Upper lobe of right lung (tissue), 1 donor: Measurements from ENCODE around the gene HEBP1. TPM values are rescaled to one million over a fixed set of nuclear protein-coding genes. Genes with fewer than 3 reads are reported as not detected.
A peak's percentile ranks its signal among the peaks of the same experiment; 100 is the strongest.

Experiments used
- ATAC-seq: fragments of 200-7000 bp; cut with Tn5 transposase; one replicate; pipeline ENCODE4 v1.9.1; 2020; ENCODE audit warnings: mild to moderate bottlenecking, moderate library complexity
- DNase-seq: peaks from one replicate; pipeline ENCODE4 v3.0.0-alpha.2; 2020
- H3K27ac ChIP-seq: fragments of 200-600 bp; one replicate; pipeline ENCODE4 v1.8.0; 2022
- H3K27me3 ChIP-seq: fragments of 200-600 bp; one replicate; pipeline ENCODE4 v1.8.0; 2022; ENCODE audit warnings: mild to moderate bottlenecking
- H3K36me3 ChIP-seq: fragments of 200-600 bp; one replicate; pipeline ENCODE4 v1.8.0; 2022
- H3K4me1 ChIP-seq: fragments of 200-600 bp; one replicate; pipeline ENCODE4 v1.8.0; 2022
- H3K4me3 ChIP-seq: fragments of 200-600 bp; one replicate; pipeline ENCODE4 v1.8.0; 2022; ENCODE audit warnings: mild to moderate bottlenecking
- H3K9me3 ChIP-seq: fragments of 200-600 bp; one replicate; pipeline ENCODE4 v1.8.0; 2022
- intact Hi-C: fragments of 100-400 bp; cut with DNase I; formaldehyde crosslinking; loops from one replicate; pipeline ENCODE4 v1.11.0; 2022
- total RNA-seq: library from RNA; stranded (reverse); fragmentation: NEBNext Ultra II Directional; extraction: Animal tissue kit (Norgen Biotek cat#: 25700); gene quantifications from one replicate; pipeline ENCODE4 v1.2.1, GENCODE V29; 2021
- TF ChIP-seq, protein P1 (sequence below): fragments of 200-600 bp; IDR thresholded peaks from one replicate; pipeline ENCODE4 v1.8.0; 2022; ENCODE audit warnings: antibody characterized with exemption
- donor health status: DM: no; HTN: yes; CAD: no; lungs with severe emphysema.

HEBP1 gene
- total RNA-seq, 1 donor from 2014 or later = 86.2 TPM

DNA sequence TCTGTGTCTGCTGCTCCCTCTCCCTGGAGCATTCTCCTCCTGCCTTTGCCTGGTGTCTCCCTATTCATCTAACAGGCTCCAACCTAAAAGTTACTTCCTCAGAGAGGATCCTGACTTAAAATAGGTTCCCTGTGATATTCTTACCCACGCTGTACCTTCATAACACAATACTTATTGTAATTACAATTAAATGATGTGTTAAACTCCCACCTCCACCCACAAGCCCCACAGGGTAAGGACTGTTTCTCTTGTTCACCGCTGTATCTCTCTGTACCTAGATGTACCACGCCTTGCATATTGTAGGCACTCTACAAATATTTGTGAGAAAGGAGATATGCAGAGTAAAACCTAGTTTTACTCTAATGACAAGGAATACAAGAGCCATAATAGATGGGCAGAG lies 5.0 kb downstream of the HEBP1 start:
- Histone ChIP-seq H3K4me1 (peaks cover 50% of the 10 kb centered on the region), H3K9me3 (no peaks in the 10 kb centered on the region), H3K27ac (no peak overlapping the region), H3K36me3 (no peaks in the 10 kb centered on the region), H3K4me3 (no peak overlapping the region), H3K27me3 (no peaks in the 10 kb centered on the region)
- TF ChIP-seq, protein P1, sequence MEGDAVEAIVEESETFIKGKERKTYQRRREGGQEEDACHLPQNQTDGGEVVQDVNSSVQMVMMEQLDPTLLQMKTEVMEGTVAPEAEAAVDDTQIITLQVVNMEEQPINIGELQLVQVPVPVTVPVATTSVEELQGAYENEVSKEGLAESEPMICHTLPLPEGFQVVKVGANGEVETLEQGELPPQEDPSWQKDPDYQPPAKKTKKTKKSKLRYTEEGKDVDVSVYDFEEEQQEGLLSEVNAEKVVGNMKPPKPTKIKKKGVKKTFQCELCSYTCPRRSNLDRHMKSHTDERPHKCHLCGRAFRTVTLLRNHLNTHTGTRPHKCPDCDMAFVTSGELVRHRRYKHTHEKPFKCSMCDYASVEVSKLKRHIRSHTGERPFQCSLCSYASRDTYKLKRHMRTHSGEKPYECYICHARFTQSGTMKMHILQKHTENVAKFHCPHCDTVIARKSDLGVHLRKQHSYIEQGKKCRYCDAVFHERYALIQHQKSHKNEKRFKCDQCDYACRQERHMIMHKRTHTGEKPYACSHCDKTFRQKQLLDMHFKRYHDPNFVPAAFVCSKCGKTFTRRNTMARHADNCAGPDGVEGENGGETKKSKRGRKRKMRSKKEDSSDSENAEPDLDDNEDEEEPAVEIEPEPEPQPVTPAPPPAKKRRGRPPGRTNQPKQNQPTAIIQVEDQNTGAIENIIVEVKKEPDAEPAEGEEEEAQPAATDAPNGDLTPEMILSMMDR = no peak
- no peak for DNase-seq
- ATAC-seq = no peak
- intact Hi-C loops = loop anchor here (10.0 kb wide), 1 partner anchor 240 kb away; no protein-coding TSS in a partner anchor

GRCh38 chr12:12993367-12993766 lies 6.7 kb downstream of the HEBP1 start:
- Histone ChIP-seq H3K27me3 (no peaks in the 10 kb centered on the region), H3K4me3 (no peak overlapping the region), H3K36me3 (peaks cover 9% of the 10 kb centered on the region), H3K4me1 (peaks cover 38% of the 10 kb centered on the region), H3K9me3 (no peaks in the 10 kb centered on the region), H3K27ac (peak overlapping the region; percentile 67)
- DNase-seq = no peak
- no peak for ATAC-seq
- TF ChIP-seq, protein P1 = no peak
- intact Hi-C loops = loop anchor here (10.0 kb wide), 1 partner anchor 241 kb away; no protein-coding TSS in a partner anchor

DNA sequence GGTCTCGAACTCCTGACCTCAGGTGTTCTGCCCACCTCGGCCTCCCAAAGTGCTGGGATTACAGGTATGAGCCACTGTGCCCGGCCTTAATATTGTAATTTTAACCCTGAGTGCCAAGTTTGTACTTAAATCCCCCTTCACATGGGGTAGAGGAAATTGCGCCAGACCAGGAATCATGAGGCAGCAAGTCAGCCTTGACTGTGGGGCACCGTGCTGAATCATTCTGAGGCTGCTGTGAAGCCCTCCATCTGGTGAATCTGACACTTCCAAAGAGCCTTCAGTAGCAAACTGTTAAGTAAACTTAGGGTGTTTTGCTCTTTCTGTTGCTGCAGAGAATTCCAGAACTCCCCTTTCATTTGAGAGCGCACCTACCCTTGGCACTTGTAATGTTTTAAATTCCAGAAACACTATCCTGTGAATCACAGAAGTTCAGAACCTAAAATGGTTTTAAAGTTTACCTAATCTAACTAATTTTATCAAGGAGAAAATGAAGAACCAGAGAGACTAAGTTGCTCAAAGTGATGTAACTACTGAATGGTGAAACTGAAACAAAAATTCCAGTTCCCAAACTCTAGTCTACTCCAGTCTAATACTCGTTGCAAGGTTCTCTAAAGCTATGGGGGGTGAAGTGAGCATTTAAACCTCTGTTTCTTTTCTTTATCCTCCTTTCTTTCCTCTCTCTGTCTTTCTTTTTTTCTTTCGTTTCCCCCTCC lies 7.5 kb downstream of the HEBP1 start:
- DNase-seq (peak; percentile 73), ATAC-seq (peak; percentile 87)
- H3K4me3 ChIP-seq = peak overlapping the region; percentile 14
- H3K36me3 ChIP-seq = peaks cover 15% of the 10 kb centered on the region
- intact Hi-C loops = loop anchor here (10.0 kb wide), 1 partner anchor 242 kb away; no protein-coding TSS in a partner anchor
- H3K9me3 ChIP-seq = no peaks in the 10 kb centered on the region
- peak overlapping the region; percentile 67 for H3K27ac ChIP-seq
- H3K4me1 ChIP-seq = peaks cover 32% of the 10 kb centered on the region
- TF ChIP-seq, protein P1 = no peak
- H3K27me3 ChIP-seq = no peaks in the 10 kb centered on the region

GRCh38 chr12:12990700-12991468 lies 9.2 kb downstream of the HEBP1 start:
- Histone ChIP-seq H3K36me3 (peaks cover 31% of the 10 kb centered on the region), H3K9me3 (no peaks in the 10 kb centered on the region), H3K4me3 (no peak overlapping the region), H3K4me1 (peaks cover 18% of the 10 kb centered on the region), H3K27ac (no peak overlapping the region), H3K27me3 (no peaks in the 10 kb centered on the region)
- TF ChIP-seq, protein P1 = no peak
- DNase-seq = no peak
- intact Hi-C loops = loop anchor here (10.0 kb wide), 1 partner anchor 244 kb away; no protein-coding TSS in a partner anchor
- no peak for ATAC-seq

DNA sequence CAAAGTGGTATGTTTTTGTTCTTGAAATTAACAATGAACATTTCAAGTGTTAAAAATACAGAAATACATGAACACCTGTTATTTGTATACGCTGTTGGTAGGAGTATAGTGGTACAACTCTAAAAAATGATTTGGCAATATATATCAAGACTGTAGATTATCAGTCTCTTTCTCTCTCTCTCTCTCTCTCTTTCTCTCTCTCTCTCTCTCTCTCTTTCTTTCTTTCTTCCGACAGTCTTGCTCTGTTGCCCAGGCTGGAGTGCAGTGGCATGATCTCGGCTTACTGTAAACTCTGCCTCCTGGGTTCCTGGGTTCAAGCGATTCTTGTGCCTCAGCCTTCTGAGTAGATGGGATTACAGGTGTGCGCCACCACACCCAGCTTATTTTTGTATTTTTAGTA lies 12.6 kb downstream of the HEBP1 start:
- H3K4me3 ChIP-seq = no peak overlapping the region
- peaks cover 60% of the 10 kb centered on the region for H3K36me3 ChIP-seq
- no peaks in the 10 kb centered on the region for H3K27me3 ChIP-seq
- DNase-seq (no peak), ATAC-seq (no peak)
- intact Hi-C loops = no loop called here
- TF ChIP-seq, protein P1 = no peak
- H3K9me3 ChIP-seq = no peaks in the 10 kb centered on the region
- H3K4me1 ChIP-seq = peaks cover 6% of the 10 kb centered on the region
- no peak overlapping the region for H3K27ac ChIP-seq
